Right lobe of liver (tissue), 4 donors: ENCODE data around the gene PDE4C.

Experiments used
- POLR2A ChIP-seq: fragments of 450-650 bp; IDR thresholded peaks from one replicate; pipeline ENCODE4 v1.6.1; 2017; ENCODE audit warnings: antibody characterized with exemption, mild to moderate bottlenecking
- TF ChIP-seq, protein P1 (sequence below), 4 donors: fragments of 200-600 bp in 3 of 4; fragments of 450-650 bp in 1 of 4; IDR thresholded peaks; one replicate each; pipeline versions ENCODE4 v1.5.1 to v1.8.0; 2016 to 2022; ENCODE audit warnings: antibody characterized with exemption in 4 of 4, mild to moderate bottlenecking in 2 of 4
- donor health status: DM: no; HTN: no; CAD: no.
- donor health status: DM: no; HTN: no; CAD: no.
- donor health status: DM: no; HTN: yes; CAD: no.

GRCh38 chr19:18194181-18194530 lies 32.1 kb downstream of the PDE4C start:
- TF ChIP-seq, protein P1, sequence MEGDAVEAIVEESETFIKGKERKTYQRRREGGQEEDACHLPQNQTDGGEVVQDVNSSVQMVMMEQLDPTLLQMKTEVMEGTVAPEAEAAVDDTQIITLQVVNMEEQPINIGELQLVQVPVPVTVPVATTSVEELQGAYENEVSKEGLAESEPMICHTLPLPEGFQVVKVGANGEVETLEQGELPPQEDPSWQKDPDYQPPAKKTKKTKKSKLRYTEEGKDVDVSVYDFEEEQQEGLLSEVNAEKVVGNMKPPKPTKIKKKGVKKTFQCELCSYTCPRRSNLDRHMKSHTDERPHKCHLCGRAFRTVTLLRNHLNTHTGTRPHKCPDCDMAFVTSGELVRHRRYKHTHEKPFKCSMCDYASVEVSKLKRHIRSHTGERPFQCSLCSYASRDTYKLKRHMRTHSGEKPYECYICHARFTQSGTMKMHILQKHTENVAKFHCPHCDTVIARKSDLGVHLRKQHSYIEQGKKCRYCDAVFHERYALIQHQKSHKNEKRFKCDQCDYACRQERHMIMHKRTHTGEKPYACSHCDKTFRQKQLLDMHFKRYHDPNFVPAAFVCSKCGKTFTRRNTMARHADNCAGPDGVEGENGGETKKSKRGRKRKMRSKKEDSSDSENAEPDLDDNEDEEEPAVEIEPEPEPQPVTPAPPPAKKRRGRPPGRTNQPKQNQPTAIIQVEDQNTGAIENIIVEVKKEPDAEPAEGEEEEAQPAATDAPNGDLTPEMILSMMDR (IDR thresholded peaks at IDR 0.05): no peak
- TF ChIP-seq POLR2A: no peak
